ENCODE data around the gene GOLGA8S.
"Not testable (repeated sequence)": the region's sequence is repeated elsewhere in the genome, so short reads cannot be mapped to it uniquely, and the experiment has no call there.

Gene GOLGA8S

GRCh38 chr15:23398357-23398756, 43.8 kb downstream of the GOLGA8S start:
- DNase-seq, result not testable (repeated sequence)

GRCh38 chr15:23399207-23399606, 44.7 kb downstream of the GOLGA8S start:
- not testable (repeated sequence) for DNase-seq

- DNase-seq, result no peak
These were observed 47.1 kb downstream of the GOLGA8S start for GRCh38 chr15:23401627-23402026.

- no peak for DNase-seq
These were observed 47.6 kb downstream of the GOLGA8S start for GRCh38 chr15:23402140-23402539.

GRCh38 chr15:23402544-23402943, 48.0 kb downstream of the GOLGA8S start:
- DNase-seq, result no peak

- DNase-seq, result no peak
These were observed 49.0 kb downstream of the GOLGA8S start for GRCh38 chr15:23403550-23403949.

GRCh38 chr15:23411841-23412240, 57.3 kb downstream of the GOLGA8S start:
- no peak for DNase-seq

GRCh38 chr15:23412881-23413600, 58.5 kb downstream of the GOLGA8S start:
- DNase-seq, result not testable (repeated sequence)

Data from NCI-H1105 (cell line).